ENCODE measurements around the gene FAM76A. TPM values are rescaled to one million over a fixed set of nuclear protein-coding genes. Genes with fewer than 3 reads are reported as not detected.
A peak's percentile ranks its signal among the peaks of the same experiment; 100 is the strongest.

FAM76A gene
- polyA plus RNA-seq, 1 donor (not counting 4 experiments of a cell fraction or from before 2014, with no cell fraction given), result 13.5 TPM

- no peak for DNase-seq (ENCODE audit: low read depth, low spot score)
- Histone ChIP-seq H3K27me3 (ENCODE audit: control insufficient read depth, extremely low read depth, insufficient read depth, low read length) (no peaks in the 10 kb centered on the region), H3K4me3 (ENCODE audit: control insufficient read depth in 2 of 3, extremely low read depth in 1 of 3, insufficient read depth in 2 of 3, low read depth in 1 of 3, low read length in 3 of 3) (peak overlapping the region; percentile 70 to 91 (median 88)), H4K20me1 (ENCODE audit: control insufficient read depth, extremely low read depth, insufficient read depth, low read length) (no peaks in the 10 kb centered on the region), H3K27ac (ENCODE audit: control insufficient read depth, insufficient read depth, low read length) (peak overlapping the region; percentile 81), H3K9ac (ENCODE audit: control insufficient read depth, extremely low read depth, insufficient read depth, low read length) (peak overlapping the region; percentile 89), H3K79me2 (ENCODE audit: control insufficient read depth, insufficient read depth, low read length) (peaks cover 6% of the 10 kb centered on the region), H2AFZ (ENCODE audit: control insufficient read depth, low read length) (peak overlapping the region; percentile 73), H3K4me2 (ENCODE audit: control insufficient read depth, extremely low read depth, insufficient read depth, low read depth, low read length) (peak overlapping the region; percentile 98), H3K36me3 (ENCODE audit: control insufficient read depth in 2 of 2, extremely low read depth in 1 of 2, insufficient read depth in 2 of 2, low read length in 2 of 2) (peaks cover 0 to 2% of the 10 kb centered on the region in 2 experiments), H3K9me1 (ENCODE audit: control insufficient read depth, extremely low read depth, insufficient read depth, low read length) (peaks cover 2% of the 10 kb centered on the region), H3K9me3 (ENCODE audit: control insufficient read depth, low read depth, low read length) (no peaks in the 10 kb centered on the region), H3K4me1 (ENCODE audit: control insufficient read depth, extremely low read depth, insufficient read depth, low read length) (peaks cover 15% of the 10 kb centered on the region)
- FAIRE-seq, result peak; percentile 46
- dilution Hi-C loops (cut with MboI; ENCODE audit: extremely low pct_ligation_motif_present, low sequenced_read_pairs), result no loop called here
- TF ChIP-seq EZH2 (IDR thresholded peaks at IDR 0.05; ENCODE audit: low read length), result no peak
- no peak for TF ChIP-seq CTCF (optimal IDR thresholded peaks at IDR 0.05 in 1 of 3, IDR thresholded peaks at IDR 0.05 in 1 of 3, conservative IDR thresholded peaks at IDR 0.05 in 1 of 3; ENCODE audit: extremely low read depth in 1 of 3, insufficient read depth in 2 of 3, low read length in 3 of 3)
These were observed 648 bp downstream of the FAM76A start for GRCh38 chr1:27726173-27727044.

DNA sequence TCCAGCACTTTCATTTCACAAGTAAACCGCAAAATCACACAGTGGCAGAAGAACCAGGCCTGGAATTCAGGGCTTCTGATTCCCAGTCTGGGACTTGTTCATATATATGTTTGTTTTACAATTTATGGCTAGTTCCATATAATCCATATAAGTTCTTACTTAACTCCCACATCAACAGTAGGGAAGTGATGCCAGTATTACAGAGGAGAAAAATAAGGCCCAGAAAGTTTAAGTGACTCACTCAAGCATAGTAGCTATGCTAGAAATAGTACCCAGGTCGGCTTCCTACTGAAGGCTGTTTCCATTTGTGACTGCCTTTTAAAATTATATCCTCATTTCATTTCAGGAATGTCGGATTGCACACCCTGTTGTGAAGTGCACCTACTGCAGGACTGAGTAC lies 1.4 kb downstream of the FAM76A start:
- H3K27me3 ChIP-seq (ENCODE audit: control insufficient read depth, extremely low read depth, insufficient read depth, low read length), result no peaks in the 10 kb centered on the region
- no peak overlapping the region for H2AFZ ChIP-seq (ENCODE audit: control insufficient read depth, low read length)
- H3K4me3 ChIP-seq (ENCODE audit: control insufficient read depth in 2 of 3, extremely low read depth in 1 of 3, insufficient read depth in 2 of 3, low read depth in 1 of 3, low read length in 3 of 3), result peak overlapping the region; percentile 70 to 91 (median 88)
- H3K9me3 ChIP-seq (ENCODE audit: control insufficient read depth, low read depth, low read length), result no peaks in the 10 kb centered on the region
- FAIRE-seq (no peak), DNase-seq (ENCODE audit: low read depth, low spot score) (no peak)
- dilution Hi-C loops (cut with MboI; ENCODE audit: extremely low pct_ligation_motif_present, low sequenced_read_pairs), result no loop called here
- H3K4me2 ChIP-seq (ENCODE audit: control insufficient read depth, extremely low read depth, insufficient read depth, low read depth, low read length), result peak overlapping the region; percentile 98
- H3K79me2 ChIP-seq (ENCODE audit: control insufficient read depth, insufficient read depth, low read length), result peaks cover 6% of the 10 kb centered on the region
- no peak for TF ChIP-seq CTCF (optimal IDR thresholded peaks at IDR 0.05 in 1 of 3, IDR thresholded peaks at IDR 0.05 in 1 of 3, conservative IDR thresholded peaks at IDR 0.05 in 1 of 3; ENCODE audit: extremely low read depth in 1 of 3, insufficient read depth in 2 of 3, low read length in 3 of 3)
- TF ChIP-seq EZH2 (IDR thresholded peaks at IDR 0.05; ENCODE audit: low read length), result no peak
- H4K20me1 ChIP-seq (ENCODE audit: control insufficient read depth, extremely low read depth, insufficient read depth, low read length), result no peaks in the 10 kb centered on the region
- H3K9ac ChIP-seq (ENCODE audit: control insufficient read depth, extremely low read depth, insufficient read depth, low read length), result peak overlapping the region; percentile 89
- peaks cover 15% of the 10 kb centered on the region for H3K4me1 ChIP-seq (ENCODE audit: control insufficient read depth, extremely low read depth, insufficient read depth, low read length)
- peak overlapping the region; percentile 81 for H3K27ac ChIP-seq (ENCODE audit: control insufficient read depth, insufficient read depth, low read length)
- peaks cover 0 to 2% of the 10 kb centered on the region in 2 experiments for H3K36me3 ChIP-seq (ENCODE audit: control insufficient read depth in 2 of 2, extremely low read depth in 1 of 2, insufficient read depth in 2 of 2, low read length in 2 of 2)
- peaks cover 2% of the 10 kb centered on the region for H3K9me1 ChIP-seq (ENCODE audit: control insufficient read depth, extremely low read depth, insufficient read depth, low read length)
